GM19351 (cell line): ENCODE measurements around the gene SMIM24.

Experiments
- ATAC-seq: cut with Tn5 transposase; IDR thresholded peaks from one replicate; pipeline ENCODE4 v1.9.1; 2021; ENCODE audit warnings: mild to moderate bottlenecking, moderate library complexity; ENCODE audit not compliant: unreplicated experiment

Gene SMIM24

GRCh38 chr19:3476830-3477229, 3.5 kb downstream of the SMIM24 start:
- ATAC-seq: no peak

- no peak for ATAC-seq
Observed at GRCh38 chr19:3475449-3475848, 4.9 kb downstream of the SMIM24 start.

GRCh38 chr19:3474614-3475013, 5.7 kb downstream of the SMIM24 start:
- no peak for ATAC-seq

GRCh38 chr19:3474010-3474409, 6.3 kb downstream of the SMIM24 start:
- ATAC-seq: no peak

DNA sequence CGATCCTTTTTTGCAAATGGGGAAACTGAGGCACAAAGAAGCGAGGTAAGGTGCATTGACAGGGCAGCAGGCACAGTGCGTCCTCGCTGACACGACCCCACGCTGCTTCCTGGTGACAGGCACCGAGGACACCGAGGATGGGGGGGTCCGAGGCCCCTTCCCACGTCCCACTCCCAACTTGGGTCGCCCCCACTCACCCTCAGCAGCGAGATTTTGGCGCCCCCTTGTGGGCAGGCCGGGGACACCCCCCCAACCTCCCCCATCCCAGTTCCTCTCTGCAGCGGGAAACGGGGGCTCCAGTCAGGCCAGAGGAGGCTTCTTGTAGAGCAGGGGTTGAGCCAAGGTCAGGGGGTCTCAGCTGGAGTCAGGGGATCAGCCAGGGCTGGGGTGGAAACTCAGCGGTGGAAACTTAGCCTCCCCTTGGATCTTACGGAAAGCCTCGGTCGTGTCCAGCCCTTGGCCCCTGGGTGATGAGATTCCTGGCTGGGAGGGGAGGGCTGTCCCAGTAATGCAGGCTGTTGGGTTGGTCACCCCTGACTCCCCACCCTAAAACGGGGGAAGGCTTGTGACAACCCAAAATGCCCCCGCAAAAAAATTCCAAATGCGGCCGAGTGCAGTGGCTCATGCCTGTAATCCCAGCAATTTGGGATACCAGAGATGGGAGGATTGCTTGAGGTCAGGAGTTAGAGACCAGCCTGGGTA, 8.2 kb downstream of the SMIM24 start:
- no peak for ATAC-seq

DNA sequence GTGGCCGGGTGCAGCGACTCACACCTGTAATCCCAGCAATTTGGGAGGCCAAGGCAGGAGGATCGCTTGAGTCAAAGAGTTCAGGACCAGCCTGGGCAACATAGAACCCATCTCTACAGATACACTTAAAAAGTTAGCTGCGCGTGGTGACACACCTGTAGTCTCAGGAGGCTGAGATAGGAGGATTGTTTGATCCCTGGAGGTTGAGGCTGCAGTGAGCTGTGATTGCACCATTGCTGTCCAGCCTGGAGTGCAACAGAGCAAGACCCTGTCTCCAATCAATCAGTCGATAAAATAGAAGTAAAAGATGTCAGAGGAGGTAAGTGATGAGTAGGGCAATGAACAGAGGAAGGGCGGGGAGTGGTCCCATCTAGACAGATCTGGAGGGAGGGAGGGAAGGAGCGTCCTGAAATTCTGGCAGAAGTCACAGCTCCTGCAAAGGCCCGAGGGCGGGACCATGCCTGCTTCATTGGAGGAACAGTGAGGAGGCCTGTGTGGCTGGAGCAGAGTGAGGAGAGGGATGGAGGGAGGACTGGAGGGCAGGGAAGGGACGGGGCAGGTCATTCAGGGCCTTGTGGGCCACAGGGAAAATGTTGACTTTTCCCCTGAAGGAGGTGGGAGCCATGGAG, 9.7 kb downstream of the SMIM24 start:
- no peak for ATAC-seq

GRCh38 chr19:3469638-3470499, 10.5 kb downstream of the SMIM24 start:
- no peak for ATAC-seq

GRCh38 chr19:3468211-3468610, 12.1 kb downstream of the SMIM24 start:
- no peak for ATAC-seq

DNA sequence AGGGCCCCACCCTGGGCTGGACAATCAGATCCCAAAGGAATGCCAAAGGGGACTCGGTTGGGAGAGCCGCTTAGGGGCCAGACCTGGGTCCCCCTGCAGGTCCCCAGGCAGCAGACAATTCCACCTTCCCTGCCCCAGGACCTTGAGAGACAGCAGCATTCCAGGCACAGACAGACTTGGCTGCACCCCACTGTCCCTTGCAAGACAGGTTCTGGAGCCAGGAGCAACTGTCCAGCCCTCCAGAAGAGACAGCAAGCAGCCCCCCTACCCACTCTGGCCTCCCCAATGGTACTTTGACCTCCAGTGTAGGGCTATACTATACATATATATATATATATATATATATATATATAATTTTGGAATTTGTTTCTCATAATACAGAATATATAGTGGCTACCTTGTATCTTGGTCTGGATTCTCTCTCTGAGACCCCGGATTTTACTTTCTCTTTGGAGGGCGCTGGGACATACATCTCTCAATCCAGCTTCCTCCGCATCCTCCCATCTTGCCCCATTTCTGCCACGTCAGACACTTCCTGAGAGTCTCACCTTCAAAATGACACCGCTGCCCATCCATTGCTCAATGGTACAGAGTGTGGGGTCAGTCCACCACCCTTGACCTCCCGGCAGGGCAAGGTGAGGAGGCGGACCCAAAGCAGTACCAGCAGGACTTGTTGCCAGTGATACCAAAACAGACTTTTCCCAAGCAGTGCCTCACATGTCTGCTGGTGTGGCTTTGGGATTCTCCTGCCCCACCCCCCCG, 12.7 kb downstream of the SMIM24 start:
- ATAC-seq: no peak

GRCh38 chr19:3466635-3467034, 13.7 kb downstream of the SMIM24 start:
- ATAC-seq: no peak

DNA sequence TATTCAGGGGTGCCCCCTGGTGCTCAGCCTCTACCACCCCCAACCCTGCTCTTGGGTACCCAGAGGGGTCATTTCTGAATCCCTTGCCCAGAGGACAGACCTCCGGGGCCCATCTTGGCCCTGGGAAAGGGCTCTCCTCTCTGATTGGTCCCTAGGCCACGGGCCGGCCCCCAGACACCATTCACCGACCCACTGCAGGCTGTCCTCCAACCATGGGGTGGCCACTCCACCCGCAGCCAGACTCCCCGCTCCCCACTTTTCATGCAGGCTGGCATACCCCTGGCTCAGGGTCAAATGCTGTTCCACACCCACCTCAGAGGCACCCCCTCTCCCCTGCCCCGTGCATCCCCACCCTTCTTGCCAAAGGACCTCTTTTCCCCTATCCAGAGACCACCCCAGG, 14.8 kb downstream of the SMIM24 start:
- no peak for ATAC-seq

DNA sequence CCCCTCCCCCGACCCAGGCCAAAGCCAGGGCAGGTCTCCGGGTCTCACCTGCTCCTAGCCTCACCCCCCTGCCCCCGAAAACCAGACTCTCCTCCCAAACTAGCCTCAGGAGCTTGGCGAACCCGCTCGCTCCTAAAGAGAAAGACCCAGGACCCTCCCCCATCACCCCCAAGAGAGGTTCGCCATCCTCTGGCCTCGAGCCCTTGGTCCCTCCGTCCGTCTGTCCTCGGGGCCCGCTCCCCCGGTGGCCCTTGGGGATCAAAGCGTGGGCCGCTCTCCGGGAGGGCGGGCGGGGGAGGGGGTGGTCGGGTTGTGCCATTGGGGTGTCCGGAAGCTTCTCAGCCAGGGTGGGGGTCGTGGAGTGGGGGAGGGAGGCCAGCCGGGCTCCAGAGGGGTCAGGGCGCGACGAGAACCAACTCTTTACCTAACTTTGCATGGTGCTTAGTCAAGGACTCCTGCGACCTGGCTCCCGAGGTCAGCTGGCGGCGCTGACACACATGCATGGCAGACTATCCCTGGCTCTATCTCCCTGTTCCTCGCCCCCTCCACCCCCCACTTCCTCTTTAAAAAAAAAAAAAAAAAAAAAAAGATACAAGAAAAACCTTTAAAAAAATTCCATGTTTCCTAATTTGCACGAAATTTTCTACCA, 15.6 kb downstream of the SMIM24 start:
- no peak for ATAC-seq

DNA sequence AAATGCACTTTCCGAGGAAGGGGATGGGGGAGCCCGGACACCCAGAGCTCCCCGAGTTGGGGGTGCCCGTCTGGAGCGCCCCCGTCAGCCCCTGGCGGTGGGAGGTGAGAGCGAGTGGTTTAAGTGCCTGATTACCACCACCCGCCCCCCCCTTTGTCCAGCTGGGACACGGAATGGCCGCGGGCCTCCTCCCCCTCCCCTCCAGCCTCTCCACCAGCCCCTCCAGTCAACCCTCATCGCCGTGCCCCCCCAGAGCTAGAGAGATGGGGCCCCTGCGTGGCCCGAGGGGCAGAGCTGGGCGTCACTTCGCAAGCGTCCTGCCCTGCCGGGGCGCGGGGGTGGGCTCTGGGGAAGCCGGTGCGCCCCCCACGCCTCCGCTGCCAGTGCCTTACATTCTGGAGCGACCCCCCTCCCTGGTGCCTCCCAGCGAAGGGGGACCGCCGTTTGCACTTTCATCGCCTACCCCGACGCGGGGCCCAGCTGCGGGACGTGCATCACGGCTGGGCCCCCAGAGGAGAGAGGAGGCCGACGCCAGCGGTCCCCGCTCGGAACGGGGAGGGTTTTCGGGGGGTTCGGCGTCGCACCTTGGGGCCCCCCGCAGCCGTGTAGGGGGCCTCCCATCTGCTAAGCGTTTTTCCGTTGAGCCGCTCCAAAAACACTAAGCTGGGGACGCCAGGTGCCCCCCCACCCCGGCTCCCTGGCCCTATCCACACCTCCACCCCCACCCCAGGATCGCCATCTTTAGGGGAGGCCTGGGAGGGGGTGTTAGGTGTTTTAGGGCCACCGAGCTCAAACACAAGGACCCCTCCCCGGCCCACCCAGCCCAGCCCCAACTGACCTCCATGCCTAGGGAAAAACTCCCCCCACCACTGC, 16.4 kb downstream of the SMIM24 start:
- ATAC-seq: no peak

DNA sequence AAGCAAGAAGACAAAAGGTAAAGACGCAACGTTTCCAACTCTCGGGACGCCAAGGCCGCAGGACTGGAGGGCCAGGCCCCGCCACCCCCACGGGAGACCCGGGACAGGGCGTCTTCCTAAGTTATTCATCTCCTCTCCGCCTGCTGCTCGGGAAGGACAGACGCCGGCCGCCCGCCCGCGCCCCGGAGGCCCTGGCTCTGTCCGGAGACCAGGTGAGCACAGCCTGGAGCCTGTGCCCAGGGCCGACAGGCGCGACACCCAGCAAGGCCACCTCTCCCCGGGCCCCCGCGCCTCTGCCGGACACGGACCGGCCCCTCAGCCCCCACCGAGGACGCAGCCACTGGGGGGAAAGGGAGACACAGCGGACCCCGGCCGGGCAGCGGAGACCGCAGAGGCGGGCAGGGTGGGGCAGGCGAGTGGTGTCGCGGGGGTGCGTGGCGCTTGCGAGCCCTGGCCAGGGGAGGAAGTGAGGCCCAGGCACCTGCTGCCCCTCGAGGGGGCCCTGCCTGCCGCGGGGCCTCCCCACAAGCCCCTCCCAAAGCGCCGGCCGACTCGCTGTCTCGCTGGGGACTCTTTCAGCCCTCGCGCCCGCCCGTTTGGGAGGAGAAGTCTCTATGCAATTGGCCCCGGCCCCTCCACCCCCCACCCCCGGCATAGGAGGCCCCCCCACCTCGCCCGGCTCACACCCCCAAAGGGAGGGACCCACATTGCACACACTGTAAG, 17.2 kb downstream of the SMIM24 start:
- ATAC-seq: no peak

DNA sequence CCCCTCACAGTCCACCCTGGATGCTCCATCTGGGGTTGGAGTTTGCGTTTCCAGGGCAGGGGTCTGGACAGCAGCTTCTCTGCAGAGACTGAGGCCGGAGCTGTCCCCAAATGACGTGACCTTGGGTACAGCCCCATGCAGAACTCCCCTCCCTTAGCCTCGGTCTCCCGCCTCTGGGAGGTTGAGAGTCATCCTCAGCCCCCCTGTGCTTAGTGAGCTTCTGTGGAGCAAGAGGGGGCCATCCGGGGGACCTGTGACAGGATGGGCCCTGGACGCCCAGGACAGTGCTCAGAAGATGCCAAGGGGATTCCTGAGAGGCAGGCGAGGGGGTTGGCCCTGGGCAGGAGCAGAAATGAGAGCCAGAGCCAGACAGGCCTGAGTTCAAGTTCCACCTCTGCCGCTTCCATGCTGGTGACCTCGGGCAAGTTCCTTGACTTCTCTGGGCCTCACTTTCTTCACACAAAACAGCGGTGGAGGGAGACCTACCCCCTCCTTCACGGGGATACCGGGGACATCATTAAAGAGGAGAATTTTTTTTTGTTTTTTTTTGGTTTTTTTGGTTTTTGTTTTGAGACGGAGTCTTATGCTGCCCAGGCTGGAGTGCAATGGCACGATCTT, 20.3 kb downstream of the SMIM24 start:
- ATAC-seq: no peak

DNA sequence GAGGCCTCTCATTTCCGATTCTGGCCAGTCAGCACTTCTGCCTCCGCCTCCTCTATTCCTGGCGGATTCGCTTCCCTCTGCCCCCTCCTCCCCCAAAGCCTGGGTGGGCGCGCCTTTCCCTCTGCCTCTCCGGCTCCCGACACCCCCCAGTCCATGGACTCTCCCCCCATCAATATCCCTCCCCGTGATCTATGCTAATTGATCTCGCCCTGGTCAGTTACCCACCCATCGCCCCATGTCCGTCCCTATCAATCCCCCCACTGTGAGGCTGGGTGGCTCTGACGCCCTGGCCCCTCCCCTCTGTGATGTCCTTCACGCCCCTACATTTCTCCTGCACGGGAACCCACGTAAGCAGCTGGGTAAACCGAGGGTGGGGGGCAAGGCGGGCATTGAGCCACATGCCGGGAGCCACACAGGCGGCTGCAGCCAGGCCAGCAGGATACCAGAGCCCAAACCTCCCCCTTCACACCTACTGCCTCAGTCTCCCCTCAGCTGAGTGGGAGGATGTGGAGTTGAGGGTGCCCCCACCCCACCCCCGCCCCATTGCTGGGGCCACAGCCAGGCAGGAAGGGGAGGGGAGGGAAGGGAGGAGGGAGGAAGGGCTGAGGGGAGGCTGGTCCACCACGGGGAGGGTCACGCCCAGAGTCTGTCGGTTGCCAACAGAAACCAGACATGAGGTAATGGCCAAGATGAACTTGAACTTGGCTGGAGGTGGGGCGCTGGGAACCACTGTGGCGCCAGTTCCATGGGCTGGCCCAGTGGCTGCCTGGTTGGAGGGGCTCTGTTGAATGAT, 21.0 kb downstream of the SMIM24 start:
- no peak for ATAC-seq

DNA sequence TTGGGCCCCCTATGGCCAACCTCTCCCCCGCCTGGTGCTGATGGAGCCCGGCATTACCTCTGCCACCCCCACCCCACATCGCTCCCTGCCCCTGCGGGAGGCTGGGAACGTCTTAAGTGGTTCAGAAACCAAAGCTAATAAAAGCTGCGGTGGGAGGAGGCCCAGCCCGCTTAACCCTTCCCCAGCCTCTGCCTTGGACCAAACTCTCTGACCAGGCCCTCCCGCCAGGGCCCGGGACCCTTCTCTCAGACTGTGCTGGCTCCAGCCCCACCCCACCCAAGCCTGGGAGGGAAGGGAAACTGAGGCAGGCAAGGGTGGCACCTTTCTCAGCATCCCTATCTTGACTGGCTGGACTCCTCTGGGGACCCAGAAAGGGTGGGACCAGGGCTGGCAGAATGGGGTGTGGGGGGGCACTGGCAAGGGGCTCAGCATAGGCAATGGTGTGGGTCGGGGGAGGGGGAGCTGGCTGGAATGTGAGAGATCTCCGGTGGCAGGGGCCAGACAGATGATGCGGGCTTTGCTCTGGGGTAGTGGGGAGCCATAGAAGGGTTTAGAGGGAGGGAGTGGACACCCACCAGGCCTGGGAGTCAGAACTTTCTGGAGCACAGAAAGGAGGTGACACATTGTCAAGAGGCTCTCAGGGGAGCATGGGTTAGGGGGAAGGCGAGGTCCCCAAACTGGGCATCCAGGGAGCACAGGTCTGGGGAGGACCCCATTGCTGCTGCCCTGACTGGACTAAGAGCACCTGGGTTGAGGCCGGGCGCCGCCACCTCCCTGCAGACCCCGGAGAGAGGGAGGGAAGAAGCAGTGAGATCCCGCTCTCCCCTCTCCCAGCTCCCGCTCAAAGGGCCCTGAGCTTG, 21.9 kb downstream of the SMIM24 start:
- no peak for ATAC-seq
